HCT116 (cell line): Measurements from ENCODE around the gene PLOD2. TPM values are rescaled to one million over a fixed set of nuclear protein-coding genes. Genes with fewer than 3 reads are reported as not detected.

Source experiments
- ATAC-seq: fragments of 200-7000 bp; cut with Tn5 transposase; 2 replicates; pipeline ENCODE4 v1.9.1; 2020; ENCODE audit warnings: mild to moderate bottlenecking, moderate library complexity
- BruUV-seq: library from RNA; stranded (reverse); fragments of 400-500 nt; replicated peaks from 2 replicates; lab custom pipeline; 2021; lab: Mats Ljungman, UMichigan
- CTCF ChIA-PET: fragments of 300-600 bp; sonication (Branson Sonifier 250); formaldehyde crosslinking; loops from one replicate; lab custom pipeline; 2021; ENCODE audit warnings: antibody characterized with exemption; lab: Charles Lee
- POLR2A ChIA-PET: fragments of 300-600, 350-600 bp; sonication (Branson Sonifier 250); formaldehyde crosslinking; loops from one replicate; lab custom pipeline; 2021; ENCODE audit warnings: antibody characterized with exemption; lab: Charles Lee
- RAD21 ChIA-PET, 2 experiments: fragments of 300-600 bp; sonication (Branson Sonifier 250); formaldehyde crosslinking; loops; one replicate each; lab custom pipeline; 2023; ENCODE audit warnings: low total read pairs in 2 of 2; ENCODE audit not compliant: uncharacterized antibody in 2 of 2, unreplicated experiment in 2 of 2, low non-redundant PET in 1 of 2; lab: Charles Lee
- DNase-seq: peaks from one replicate; pipeline ENCODE4 v3.0.0-alpha.2; 2010; ENCODE audit warnings: low read depth, low spot score
- H2AFZ ChIP-seq: fragments of 200-600 bp; shearing (Covaris generic), sonication (generic); 2 replicates; pipeline ENCODE4 v1.6.1; 2017; ENCODE audit warnings: low read depth, mixed run types, mixed read lengths, antibody characterized with exemption, low read length; ENCODE audit not compliant: poor library complexity, severe bottlenecking
- H3K27ac ChIP-seq: 2 replicates; pipeline ENCODE4 v1.5.1; 2012; ENCODE audit warnings: low read depth, low read length
- H3K27me3 ChIP-seq: fragments of 200-600 bp; sonication (generic); 2 replicates; pipeline ENCODE4 v1.6.1; 2016; ENCODE audit warnings: mixed run types, low read length, mixed read lengths; ENCODE audit not compliant: insufficient read depth
- H3K36me3 ChIP-seq, 2 experiments: fragments of 200-500 bp in 1 of 2; fragments of 200-600 bp in 1 of 2; sonication (Bioruptor generic) in 1 of 2; sonication (generic) in 1 of 2; 2 replicates each; pipeline versions ENCODE4 v1.5.1 to v1.6.1; 2014 to 2016; ENCODE audit warnings: low read length in 2 of 2, inconsistent platforms in 1 of 2, mixed read lengths in 1 of 2, mixed run types in 1 of 2; ENCODE audit not compliant: insufficient read depth in 2 of 2, control insufficient read depth in 1 of 2
- H3K4me1 ChIP-seq, 2 experiments: fragments of 200-600 bp in 1 of 2; sonication (generic) in 1 of 2; 2 replicates each; pipeline versions ENCODE4 v1.5.1 to v1.6.1; 2012 to 2017; ENCODE audit warnings: low read length in 2 of 2, inconsistent platforms in 1 of 2, mild to moderate bottlenecking in 1 of 2, mixed read lengths in 1 of 2, mixed run types in 1 of 2, moderate library complexity in 1 of 2; ENCODE audit not compliant: insufficient read depth in 2 of 2, control insufficient read depth in 1 of 2
- H3K4me2 ChIP-seq: fragments of 200-600 bp; sonication (generic); 2 replicates; pipeline ENCODE4 v1.6.1; 2017; ENCODE audit warnings: mixed run types, low read length, mixed read lengths
- H3K4me3 ChIP-seq, 2 experiments: fragments of 200-600 bp in 1 of 2; sonication (generic) in 1 of 2; replicated peaks in 1 of 2; 2 replicates each; pipeline ENCODE4 v1.5.1; 2011 to 2016; ENCODE audit warnings: low read length in 2 of 2, control low read depth in 1 of 2, low read depth in 1 of 2, mild to moderate bottlenecking in 1 of 2, mixed read lengths in 1 of 2, mixed run types in 1 of 2
- H3K79me2 ChIP-seq: fragments of 200-600 bp; sonication (generic); 2 replicates; pipeline ENCODE4 v1.6.1; 2017; ENCODE audit warnings: mild to moderate bottlenecking, mixed run types, low read length, moderate library complexity, mixed read lengths; ENCODE audit not compliant: insufficient read depth
- H3K9ac ChIP-seq: fragments of 200-600 bp; sonication (generic); 2 replicates; pipeline ENCODE4 v1.6.1; 2016; ENCODE audit warnings: low read length, mixed read lengths
- H3K9me2 ChIP-seq: fragments of 200-600 bp; sonication (generic), shearing (Covaris generic); 2 replicates; pipeline ENCODE4 v1.6.1; 2017; ENCODE audit warnings: mixed run types, mild to moderate bottlenecking, moderate library complexity; ENCODE audit not compliant: insufficient read depth
- H3K9me3 ChIP-seq, 2 experiments: fragments of 200-500 bp in 1 of 2; fragments of 200-600 bp in 1 of 2; sonication (Bioruptor generic) in 1 of 2; sonication (generic) in 1 of 2; 2 replicates each; pipeline ENCODE4 v1.6.1; 2014 to 2017; ENCODE audit warnings: low read length in 2 of 2, mixed read lengths in 2 of 2, inconsistent platforms in 1 of 2, low read depth in 1 of 2, mild to moderate bottlenecking in 1 of 2, mixed run types in 1 of 2, moderate library complexity in 1 of 2; ENCODE audit not compliant: control insufficient read depth in 1 of 2, insufficient read depth in 1 of 2
- H4K20me1 ChIP-seq: fragments of 200-600 bp; sonication (generic), shearing (Covaris generic); 2 replicates; pipeline ENCODE4 v1.6.1; 2017; ENCODE audit warnings: mixed run types, mild to moderate bottlenecking, moderate library complexity; ENCODE audit not compliant: insufficient read depth
- CBX3 ChIP-seq: IDR thresholded peaks from 2 replicates; pipeline ENCODE4 v1.6.1; 2012; ENCODE audit warnings: low read depth
- CEBPB ChIP-seq: IDR thresholded peaks from 2 replicates; pipeline ENCODE4 v1.6.1; 2012; ENCODE audit warnings: low read depth
- ELF1 ChIP-seq: IDR thresholded peaks from 2 replicates; pipeline ENCODE4 v1.6.1; 2012; ENCODE audit warnings: low read depth, borderline replicate concordance
- EZH2phosphoT487 ChIP-seq: fragments of 200-600 bp; IDR thresholded peaks from 2 replicates; pipeline ENCODE4 v1.6.1; 2018; ENCODE audit warnings: antibody characterized with exemption, borderline replicate concordance
- JUND ChIP-seq: IDR thresholded peaks from 2 replicates; pipeline ENCODE4 v1.6.1; 2012
- POLR2A ChIP-seq: IDR thresholded peaks from 2 replicates; pipeline ENCODE4 v1.7.0; 2011; ENCODE audit warnings: borderline replicate concordance; ENCODE audit not compliant: insufficient read depth, insufficient read length; ENCODE audit errors: extremely low read depth
- RAD21 ChIP-seq: IDR thresholded peaks from 2 replicates; pipeline ENCODE4 v1.6.1; 2012; ENCODE audit warnings: low read depth, mild to moderate bottlenecking
- SIN3A ChIP-seq: IDR thresholded peaks from 2 replicates; pipeline ENCODE4 v1.6.1; 2012; ENCODE audit warnings: low read depth
- SP1 ChIP-seq: IDR thresholded peaks from 2 replicates; pipeline ENCODE4 v1.6.1; 2012; ENCODE audit warnings: low read depth
- SRF ChIP-seq: IDR thresholded peaks from 2 replicates; pipeline ENCODE4 v1.6.1; 2012; ENCODE audit warnings: low read depth
- TCF7L2 ChIP-seq: IDR thresholded peaks from 2 replicates; pipeline ENCODE4 v1.7.0; 2011; ENCODE audit warnings: borderline replicate concordance, inconsistent platforms; ENCODE audit not compliant: insufficient read depth, insufficient read length; ENCODE audit errors: extremely low read depth
- YY1 ChIP-seq: IDR thresholded peaks from 2 replicates; pipeline ENCODE4 v1.6.1; 2011; ENCODE audit warnings: low read length, low read depth, moderate library complexity, mild to moderate bottlenecking; ENCODE audit not compliant: insufficient replicate concordance; ENCODE audit errors: extremely low read depth
- ZFX ChIP-seq: fragments of 450-650 bp; IDR thresholded peaks from 2 replicates; pipeline ENCODE4 v1.6.1; 2017
- ZNF274 ChIP-seq: fragments of 200-500 bp; sonication (Bioruptor generic); IDR thresholded peaks from 2 replicates; pipeline ENCODE4 v1.6.1; 2014; ENCODE audit warnings: mild to moderate bottlenecking, low read depth, low read length, inconsistent platforms
- intact Hi-C: fragments of 100-400 bp; cut with micrococcal nuclease; formaldehyde crosslinking; loops from 2 replicates; pipeline ENCODE4 v1.10.0; 2022
- total RNA-seq: library from RNA; stranded (reverse); gene quantifications from one replicate; pipeline ENCODE4 v1.2.1, GENCODE V29; 2021; ENCODE audit not compliant: unreplicated experiment
- TF ChIP-seq, protein P1 (sequence below): IDR thresholded peaks from 2 replicates; pipeline ENCODE4 v1.6.1; 2012; ENCODE audit warnings: low read depth
- TF ChIP-seq, protein P2 (sequence below): IDR thresholded peaks from 2 replicates; pipeline ENCODE4 v1.6.1; 2012

PLOD2 gene
- total RNA-seq, 1 experiment from 2014 or later: 25.8 TPM

GRCh38 chr3:146195605-146196004, 34.6 kb upstream of the PLOD2 start:
- Histone ChIP-seq H3K9me3 (no peaks in the 10 kb centered on the region), H3K27ac (no peak overlapping the region), H3K79me2 (no peaks in the 10 kb centered on the region), H3K4me3 (no peak overlapping the region), H4K20me1 (no peaks in the 10 kb centered on the region), H3K36me3 (no peaks in the 10 kb centered on the region), H3K4me2 (no peak overlapping the region), H3K9ac (no peak overlapping the region), H2AFZ (no peak overlapping the region), H3K4me1 (no peaks in the 10 kb centered on the region), H3K27me3 (no peaks in the 10 kb centered on the region), H3K9me2 (no peaks in the 10 kb centered on the region)
- TF ChIP-seq JUND (no peak), CBX3 (no peak), SRF (no peak), SIN3A (no peak), SP1 (no peak), EZH2phosphoT487 (no peak), ZNF274 (no peak), CEBPB (no peak), YY1 (no peak), POLR2A (no peak), ELF1 (no peak), ZFX (no peak), RAD21 (no peak), TCF7L2 (no peak)
- TF ChIP-seq, protein P1, sequence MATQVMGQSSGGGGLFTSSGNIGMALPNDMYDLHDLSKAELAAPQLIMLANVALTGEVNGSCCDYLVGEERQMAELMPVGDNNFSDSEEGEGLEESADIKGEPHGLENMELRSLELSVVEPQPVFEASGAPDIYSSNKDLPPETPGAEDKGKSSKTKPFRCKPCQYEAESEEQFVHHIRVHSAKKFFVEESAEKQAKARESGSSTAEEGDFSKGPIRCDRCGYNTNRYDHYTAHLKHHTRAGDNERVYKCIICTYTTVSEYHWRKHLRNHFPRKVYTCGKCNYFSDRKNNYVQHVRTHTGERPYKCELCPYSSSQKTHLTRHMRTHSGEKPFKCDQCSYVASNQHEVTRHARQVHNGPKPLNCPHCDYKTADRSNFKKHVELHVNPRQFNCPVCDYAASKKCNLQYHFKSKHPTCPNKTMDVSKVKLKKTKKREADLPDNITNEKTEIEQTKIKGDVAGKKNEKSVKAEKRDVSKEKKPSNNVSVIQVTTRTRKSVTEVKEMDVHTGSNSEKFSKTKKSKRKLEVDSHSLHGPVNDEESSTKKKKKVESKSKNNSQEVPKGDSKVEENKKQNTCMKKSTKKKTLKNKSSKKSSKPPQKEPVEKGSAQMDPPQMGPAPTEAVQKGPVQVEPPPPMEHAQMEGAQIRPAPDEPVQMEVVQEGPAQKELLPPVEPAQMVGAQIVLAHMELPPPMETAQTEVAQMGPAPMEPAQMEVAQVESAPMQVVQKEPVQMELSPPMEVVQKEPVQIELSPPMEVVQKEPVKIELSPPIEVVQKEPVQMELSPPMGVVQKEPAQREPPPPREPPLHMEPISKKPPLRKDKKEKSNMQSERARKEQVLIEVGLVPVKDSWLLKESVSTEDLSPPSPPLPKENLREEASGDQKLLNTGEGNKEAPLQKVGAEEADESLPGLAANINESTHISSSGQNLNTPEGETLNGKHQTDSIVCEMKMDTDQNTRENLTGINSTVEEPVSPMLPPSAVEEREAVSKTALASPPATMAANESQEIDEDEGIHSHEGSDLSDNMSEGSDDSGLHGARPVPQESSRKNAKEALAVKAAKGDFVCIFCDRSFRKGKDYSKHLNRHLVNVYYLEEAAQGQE: no peak
- TF ChIP-seq, protein P2, sequence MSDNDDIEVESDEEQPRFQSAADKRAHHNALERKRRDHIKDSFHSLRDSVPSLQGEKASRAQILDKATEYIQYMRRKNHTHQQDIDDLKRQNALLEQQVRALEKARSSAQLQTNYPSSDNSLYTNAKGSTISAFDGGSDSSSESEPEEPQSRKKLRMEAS: no peak
- ChIA-PET RAD21 (no interaction called here), POLR2A (no interaction called here), CTCF (interaction anchor here (1.5 to 2.1 kb wide), 2 partner anchors 8 to 132 kb away, joined by 5 to 6 read pairs; no protein-coding TSS in a partner anchor)
- DNase-seq (no peak), ATAC-seq (no peak)
- intact Hi-C loops: no loop called here
- BruUV-seq: no TSS peak
